IMR-90 (cell line): ENCODE data around the gene MIA2. TPM values are rescaled to one million over a fixed set of nuclear protein-coding genes. Genes with fewer than 3 reads are reported as not detected.

Experiments used
- ATAC-seq: fragments of 200-7000 bp; cut with Tn5 transposase; 2 replicates; pipeline ENCODE4 v1.9.1; 2020; ENCODE audit warnings: low read depth, mild to moderate bottlenecking, moderate library complexity
- BruUV-seq: library from RNA; stranded (reverse); fragments of 400-500 nt; replicated peaks from 2 replicates; lab custom pipeline; 2021; lab: Mats Ljungman, UMichigan
- CTCF ChIA-PET: fragments of 300-600 bp; formaldehyde crosslinking; extraction: SDS; loops from one replicate; lab custom pipeline; 2021; ENCODE audit warnings: antibody characterized with exemption; lab: Yijun Ruan, JAX
- POLR2A ChIA-PET: fragments of 300-600 bp; sonication (Branson Sonifier 250); formaldehyde crosslinking; loops from one replicate; lab custom pipeline; 2022; ENCODE audit warnings: antibody characterized with exemption; ENCODE audit not compliant: unreplicated experiment; lab: Charles Lee
- DNase-seq: peaks from one replicate; pipeline ENCODE4 v3.0.0; 2013
- H2AFZ ChIP-seq: replicated peaks from 2 replicates; pipeline ENCODE3; 2013; ENCODE audit warnings: low read length, mild to moderate bottlenecking; ENCODE audit not compliant: poor library complexity
- H2AK5ac ChIP-seq: 2 replicates; pipeline ENCODE4 v1.6.1; 2013; ENCODE audit warnings: low read depth, low read length, inconsistent platforms
- H2AK9ac ChIP-seq: replicated peaks from 2 replicates; pipeline ENCODE3; 2013; ENCODE audit warnings: mild to moderate bottlenecking, low read depth, low read length, moderate library complexity; ENCODE audit not compliant: poor library complexity
- H2BK120ac ChIP-seq: 2 replicates; pipeline ENCODE4 v1.6.1; 2013; ENCODE audit warnings: low read depth, low read length, inconsistent platforms
- H2BK15ac ChIP-seq: 3 replicates; pipeline ENCODE4 v1.6.1; 2013; ENCODE audit warnings: low read depth, low read length, inconsistent platforms
- H2BK20ac ChIP-seq: 2 replicates; pipeline ENCODE4 v1.6.1; 2013; ENCODE audit warnings: low read depth, mild to moderate bottlenecking, inconsistent platforms, low read length, moderate library complexity
- H2BK5ac ChIP-seq: 2 replicates; pipeline ENCODE4 v1.6.1; 2013; ENCODE audit warnings: mild to moderate bottlenecking, low read depth, low read length, inconsistent platforms; ENCODE audit not compliant: poor library complexity, severe bottlenecking
- H3K14ac ChIP-seq: replicated peaks from 2 replicates; pipeline ENCODE4 v1.6.1; 2013; ENCODE audit warnings: low read depth, low read length, inconsistent platforms
- H3K18ac ChIP-seq: 2 replicates; pipeline ENCODE4 v1.6.1; 2013; ENCODE audit warnings: low read depth, low read length, control low read depth
- H3K23ac ChIP-seq: 2 replicates; pipeline ENCODE4 v1.6.1; 2013; ENCODE audit warnings: low read depth, low read length, inconsistent platforms
- H3K27ac ChIP-seq: 2 replicates; pipeline ENCODE4 v1.5.1; 2013; ENCODE audit warnings: mild to moderate bottlenecking, control low read depth, low read length; ENCODE audit not compliant: insufficient read depth
- H3K27me3 ChIP-seq: 2 replicates; pipeline ENCODE4 v1.6.1; 2013; ENCODE audit warnings: low read length; ENCODE audit not compliant: control insufficient read depth, insufficient read depth
- H3K36me3 ChIP-seq: 2 replicates; pipeline ENCODE4 v1.6.1; 2013; ENCODE audit warnings: low read length, mixed read lengths; ENCODE audit not compliant: control insufficient read depth, insufficient read depth
- H3K4ac ChIP-seq: 2 replicates; pipeline ENCODE4 v1.6.1; 2013; ENCODE audit warnings: low read depth, low read length, inconsistent platforms
- H3K4me1 ChIP-seq: 2 replicates; pipeline ENCODE4 v1.6.1; 2013; ENCODE audit warnings: low read length, mixed read lengths; ENCODE audit not compliant: control insufficient read depth, insufficient read depth
- H3K4me2 ChIP-seq: 2 replicates; pipeline ENCODE4 v1.6.1; 2013; ENCODE audit warnings: low read depth, mild to moderate bottlenecking, control low read depth, low read length, moderate library complexity
- H3K4me3 ChIP-seq: 2 replicates; pipeline ENCODE4 v1.5.1; 2013; ENCODE audit warnings: low read depth, mild to moderate bottlenecking, control low read depth, low read length, moderate library complexity; ENCODE audit not compliant: insufficient read depth
- H3K56ac ChIP-seq: 2 replicates; pipeline ENCODE4 v1.6.1; 2013; ENCODE audit warnings: low read length, inconsistent platforms; ENCODE audit not compliant: insufficient read depth; ENCODE audit errors: extremely low read depth
- H3K79me1 ChIP-seq, 2 experiments: 2 replicates each; pipeline ENCODE4 v1.6.1; 2013; ENCODE audit warnings: low read length in 2 of 2, inconsistent platforms in 1 of 2, low read depth in 1 of 2
- H3K9ac ChIP-seq: 2 replicates; pipeline ENCODE4 v1.6.1; 2013; ENCODE audit warnings: low read depth, low read length, control low read depth
- H3K9me1 ChIP-seq: 2 replicates; pipeline ENCODE4 v1.6.1; 2013; ENCODE audit warnings: low read length, inconsistent platforms; ENCODE audit not compliant: insufficient read depth
- H3K9me3 ChIP-seq: 2 replicates; pipeline ENCODE4 v1.6.1; 2013; ENCODE audit warnings: low read length; ENCODE audit not compliant: control insufficient read depth, insufficient read depth
- H4K20me1 ChIP-seq: 2 replicates; pipeline ENCODE4 v1.6.1; 2013; ENCODE audit warnings: low read length, inconsistent platforms; ENCODE audit not compliant: insufficient read depth
- H4K5ac ChIP-seq: 2 replicates; pipeline ENCODE4 v1.6.1; 2013; ENCODE audit warnings: mild to moderate bottlenecking, low read depth, low read length, control low read depth
- H4K8ac ChIP-seq, 2 experiments: 2 replicates each; pipeline ENCODE4 v1.6.1; 2013; ENCODE audit warnings: low read depth in 2 of 2, low read length in 2 of 2, control low read depth in 1 of 2, inconsistent platforms in 1 of 2
- H4K91ac ChIP-seq: 2 replicates; pipeline ENCODE4 v1.6.1; 2013; ENCODE audit warnings: low read depth, low read length, inconsistent platforms; ENCODE audit not compliant: insufficient read depth
- NFE2L2 ChIP-seq: fragments of 150-350 bp; IDR thresholded peaks from 2 replicates; pipeline ENCODE4 v1.6.1; 2016; ENCODE audit warnings: low read depth, mild to moderate bottlenecking, low read length
- POLR2A ChIP-seq: IDR thresholded peaks from 2 replicates; pipeline ENCODE4 v1.6.1; 2012; ENCODE audit warnings: mild to moderate bottlenecking, low read depth, low read length
- WGBS, 2 experiments: methylation state at CpG; one replicate each; pipeline versions ENCODE4 v1.1.5 to v1.1.7; 2013; ENCODE audit warnings: missing lambda C conversion rate in 2 of 2; ENCODE audit not compliant: insufficient read length in 1 of 2; ENCODE audit errors: extremely low coverage in 2 of 2; 5-methylcytosine and 5-hydroxymethylcytosine counted together
- dilution Hi-C: fragments of 300-500 bp; cut with HindIII; formaldehyde crosslinking; loops from one replicate; pipeline ENCODE4 v1.14.3; 2018; ENCODE audit warnings: low sequenced_read_pairs; ENCODE audit not compliant: unreplicated experiment
- in situ Hi-C: fragments of 300-500 bp; cut with MboI; formaldehyde crosslinking; loops from 3 replicates; pipeline ENCODE4 v1.14.3; 2019; ENCODE audit warnings: low sequenced_read_pairs, inconsistent platforms, mixed read lengths
- intact Hi-C: fragments of 100-400 bp; cut with micrococcal nuclease; formaldehyde crosslinking; loops from 2 replicates; pipeline ENCODE4 v1.10.0; 2022
- polyA plus RNA-seq, 3 experiments: library from polyadenylated mRNA; depleted of rRNA; stranded (reverse); fragments of >200 nt; gene quantifications; 2 replicates each; pipeline ENCODE4 v1.2.3, GENCODE V29; 2012; ENCODE audit warnings: low replicate concordance in 1 of 3
- total RNA-seq: library from RNA; depleted of rRNA; stranded (reverse); fragments of >200 nt; gene quantifications from 2 replicates; pipeline ENCODE4 v1.2.3, GENCODE V29; 2012

Gene MIA2
- total and polyA plus RNA-seq, 2 of the 4 experiments (the other 2 are of a cell fraction), result 3.9 to 6.8 TPM

- no peak overlapping the region for H3K14ac ChIP-seq
- H2AFZ ChIP-seq, result no peak overlapping the region
- WGBS, 2 experiments, result 100% methylated on average over 1 of the region's 1 CpG; no CpG with 5 or more reads in 1 of the 2 experiments
- in situ Hi-C loops (no loop called here), dilution Hi-C loops (no loop called here), intact Hi-C loops (no loop called here)
- H3K9me1 ChIP-seq, result no peaks in the 10 kb centered on the region
- H4K5ac ChIP-seq, result no peak overlapping the region
- H3K56ac ChIP-seq, result no peak overlapping the region
- DNase-seq, result no peak
- H4K20me1 ChIP-seq, result no peaks in the 10 kb centered on the region
- no peak overlapping the region for H3K4me3 ChIP-seq
- H3K9ac ChIP-seq, result no peak overlapping the region
- no peak overlapping the region for H4K8ac ChIP-seq
- H3K36me3 ChIP-seq, result peaks cover 1% of the 10 kb centered on the region
- no peak overlapping the region for H3K18ac ChIP-seq
- ChIA-PET POLR2A (no interaction called here), CTCF (no interaction called here)
- H4K91ac ChIP-seq, result no peak overlapping the region
- no peak overlapping the region for H3K4ac ChIP-seq
- H3K4me1 ChIP-seq, result no peaks in the 10 kb centered on the region
- H2AK9ac ChIP-seq, result no peak overlapping the region
- no peak for ATAC-seq
- H3K79me1 ChIP-seq, result peaks cover 0 to 18% of the 10 kb centered on the region in 2 experiments; a peak in 3 of 4 replicates
- no peak overlapping the region for H2BK20ac ChIP-seq
- H3K4me2 ChIP-seq, result no peak overlapping the region
- H3K27me3 ChIP-seq, result no peaks in the 10 kb centered on the region
- no peak overlapping the region for H3K27ac ChIP-seq
- H2AK5ac ChIP-seq, result no peak overlapping the region
- no peak overlapping the region for H3K23ac ChIP-seq
- no peak for TF ChIP-seq POLR2A
- TF ChIP-seq NFE2L2, result no peak
- BruUV-seq, result no TSS peak
- H2BK120ac ChIP-seq, result no peak overlapping the region
- no peak overlapping the region for H2BK15ac ChIP-seq
- peaks cover 6% of the 10 kb centered on the region; the same call in 1 of the 2 replicates for H3K9me3 ChIP-seq
- H2BK5ac ChIP-seq, result no peak overlapping the region
Observed at GRCh38 chr14:39365354-39365753, 131.6 kb downstream of the MIA2 start.
